Activated CD8-positive, alpha-beta memory T cell treated with anti-CD3 and anti-CD28 coated beads for 24 hours (primary cell): ENCODE results near the gene MC1R.
A peak's percentile ranks its signal among the peaks of the same experiment; 100 is the strongest.
"Not testable (repeated sequence)": the region's sequence is repeated elsewhere in the genome, so short reads cannot be mapped to it uniquely, and the experiment has no call there.

Experiments used
- DNase-seq: peaks from one replicate; pipeline ENCODE4 v3.0.0-alpha.2; 2020

Gene MC1R

DNA sequence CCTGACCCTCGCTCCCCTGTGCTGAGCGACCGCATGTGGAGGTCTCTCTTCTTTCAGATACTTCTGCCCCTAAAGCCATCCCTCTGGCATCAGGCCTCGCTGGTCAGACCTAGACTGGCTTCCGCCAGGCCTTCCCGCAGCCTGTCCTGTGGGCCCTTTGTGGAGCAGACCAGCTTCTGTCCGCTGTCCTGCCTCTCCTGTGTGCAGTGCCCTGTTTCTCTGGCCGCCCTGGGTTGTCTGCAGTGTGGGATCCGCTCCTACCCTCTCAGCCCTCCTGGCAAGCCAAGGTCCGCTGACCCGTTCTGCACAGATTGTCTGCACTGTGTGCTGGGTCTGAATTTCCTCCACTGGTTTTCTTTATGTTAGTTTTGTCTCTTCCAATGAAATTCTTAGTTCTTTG, 21.5 kb upstream of the MC1R start:
- no peak for DNase-seq

DNA sequence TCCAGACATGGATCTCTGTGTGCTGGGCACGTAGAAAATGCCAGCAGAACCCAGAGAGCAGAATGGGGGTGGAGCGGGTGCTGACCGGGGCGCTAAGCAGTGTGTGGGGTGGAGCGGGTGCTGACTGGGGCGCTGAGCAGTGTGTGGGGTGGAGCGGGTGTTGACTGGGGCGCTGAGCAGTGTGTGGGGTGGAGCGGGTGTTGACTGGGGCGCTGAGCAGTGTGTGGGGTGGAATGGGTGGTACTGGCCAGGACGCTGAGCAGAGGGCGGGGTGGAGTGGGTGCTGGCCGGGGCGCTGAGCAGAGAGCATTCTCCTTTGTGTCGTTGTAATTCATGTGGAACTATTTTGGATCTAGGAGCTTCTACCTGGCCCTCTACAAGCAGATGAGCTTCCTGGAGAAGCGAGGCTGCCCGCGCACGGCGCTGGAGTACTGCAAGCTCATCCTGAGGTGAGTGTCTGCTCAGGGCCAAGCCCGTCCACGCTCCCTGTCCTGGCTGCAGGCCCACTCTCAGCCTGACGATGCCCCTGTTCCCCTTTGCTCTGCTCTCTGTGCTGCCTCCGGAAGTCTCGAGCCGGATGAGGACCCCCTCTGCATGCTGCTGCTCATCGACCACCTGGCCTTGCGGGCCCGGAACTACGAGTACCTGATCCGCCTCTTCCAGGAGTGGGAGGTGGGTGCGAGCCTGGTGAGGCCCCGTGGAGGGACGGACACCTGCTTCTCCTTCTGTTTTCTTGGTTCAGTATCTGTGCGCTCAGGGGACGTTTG, 20.3 kb upstream of the MC1R start:
- no peak for DNase-seq

DNA sequence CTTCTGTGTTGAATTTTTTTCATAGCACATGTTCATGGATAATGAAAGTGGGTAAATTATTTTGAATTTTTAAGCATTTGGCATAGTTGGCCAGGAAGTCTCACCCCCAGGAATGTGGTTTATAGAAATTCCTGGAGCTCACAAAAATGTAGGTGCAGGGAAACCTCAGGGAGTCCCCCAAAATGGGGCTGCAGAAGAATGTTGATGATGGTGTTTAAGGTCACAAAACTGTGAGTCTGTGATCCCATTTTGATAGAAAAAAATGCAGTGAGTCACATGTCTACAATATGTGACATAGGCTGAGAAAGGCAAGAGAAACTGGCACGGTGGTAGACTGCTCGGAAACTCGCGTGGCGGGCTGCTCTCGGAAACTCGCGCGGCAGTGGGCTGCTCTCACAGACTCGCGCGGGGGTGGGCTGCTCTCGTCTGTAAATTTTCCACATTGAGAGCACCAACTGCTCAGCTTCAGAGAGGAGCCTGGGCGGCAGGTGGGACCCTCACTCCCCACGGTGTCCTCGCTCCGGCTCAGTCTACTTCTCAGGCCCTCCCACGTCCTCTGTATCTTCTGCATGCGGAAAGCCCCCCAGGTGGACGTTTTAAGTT, 18.7 kb upstream of the MC1R start:
- no peak for DNase-seq

DNA sequence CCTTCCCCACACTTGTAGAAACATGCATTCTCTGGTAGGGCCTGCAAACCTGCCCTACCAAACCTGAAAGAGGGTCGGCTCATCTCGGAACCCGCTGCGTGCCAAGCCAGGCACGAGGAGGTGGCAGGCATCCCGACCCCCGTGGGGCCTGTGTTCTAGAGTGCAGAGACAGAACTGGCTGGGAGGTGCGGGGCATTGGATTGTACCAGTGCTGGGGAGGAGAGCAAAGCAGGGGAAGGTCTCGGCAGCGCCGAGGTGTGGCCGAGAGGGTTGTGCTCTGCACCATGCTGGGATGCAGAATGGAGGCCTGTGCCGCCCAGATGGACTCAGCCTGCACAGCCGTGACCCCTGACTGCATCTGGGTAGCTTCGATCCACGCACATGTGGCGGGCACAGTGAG, 17.8 kb upstream of the MC1R start:
- DNase-seq = no peak

DNA sequence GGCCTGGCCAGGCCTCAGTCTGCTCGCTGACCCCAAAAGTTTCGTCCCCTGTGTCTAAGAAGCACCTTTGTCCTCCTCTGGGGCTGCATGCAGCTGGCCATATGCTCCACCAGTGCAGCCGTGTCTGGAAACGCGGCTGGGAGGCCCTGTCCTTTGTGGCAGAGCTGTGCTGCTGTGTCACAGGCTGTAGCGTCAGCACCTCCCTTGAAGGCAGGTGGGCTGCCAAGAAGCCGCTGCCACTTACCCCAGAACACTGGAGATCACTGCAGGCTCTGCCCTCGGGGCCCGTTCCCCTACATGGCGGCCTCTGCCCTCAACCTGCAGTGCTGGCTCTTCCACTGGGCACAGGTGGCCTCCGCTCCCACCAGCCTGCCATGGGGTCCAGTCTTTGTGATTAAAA, 15.7 kb upstream of the MC1R start:
- no peak for DNase-seq

DNA sequence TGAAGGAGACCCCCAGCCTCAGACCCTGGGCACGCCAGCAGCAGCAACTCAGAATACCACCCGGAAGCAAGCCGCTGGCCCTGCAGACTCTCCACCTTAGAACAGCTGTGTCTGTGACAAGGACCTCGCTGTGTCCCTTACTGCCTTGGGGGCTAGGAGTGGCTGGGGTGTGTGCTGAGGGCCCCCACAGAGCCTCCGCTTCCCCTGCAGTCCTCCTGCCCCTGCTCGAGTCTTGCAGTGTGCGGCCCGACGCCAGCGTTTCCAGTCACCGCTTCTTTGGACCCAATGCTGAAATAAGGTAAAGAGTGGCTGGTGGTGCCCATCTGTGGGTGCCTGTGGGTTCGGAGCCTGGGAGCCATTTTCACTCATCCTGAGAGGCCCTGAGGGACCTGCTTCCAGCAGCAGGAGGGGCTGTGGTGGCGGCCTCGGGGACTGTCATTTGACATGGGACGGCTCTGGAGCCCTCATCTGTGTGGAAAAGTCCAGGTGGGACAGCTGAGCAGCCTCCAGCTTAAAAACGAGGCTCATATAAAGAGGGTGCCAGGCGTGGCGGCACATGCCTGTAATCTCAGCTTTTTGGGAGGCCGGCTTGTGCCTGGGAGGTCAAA, 14.7 kb upstream of the MC1R start:
- DNase-seq = no peak

DNA sequence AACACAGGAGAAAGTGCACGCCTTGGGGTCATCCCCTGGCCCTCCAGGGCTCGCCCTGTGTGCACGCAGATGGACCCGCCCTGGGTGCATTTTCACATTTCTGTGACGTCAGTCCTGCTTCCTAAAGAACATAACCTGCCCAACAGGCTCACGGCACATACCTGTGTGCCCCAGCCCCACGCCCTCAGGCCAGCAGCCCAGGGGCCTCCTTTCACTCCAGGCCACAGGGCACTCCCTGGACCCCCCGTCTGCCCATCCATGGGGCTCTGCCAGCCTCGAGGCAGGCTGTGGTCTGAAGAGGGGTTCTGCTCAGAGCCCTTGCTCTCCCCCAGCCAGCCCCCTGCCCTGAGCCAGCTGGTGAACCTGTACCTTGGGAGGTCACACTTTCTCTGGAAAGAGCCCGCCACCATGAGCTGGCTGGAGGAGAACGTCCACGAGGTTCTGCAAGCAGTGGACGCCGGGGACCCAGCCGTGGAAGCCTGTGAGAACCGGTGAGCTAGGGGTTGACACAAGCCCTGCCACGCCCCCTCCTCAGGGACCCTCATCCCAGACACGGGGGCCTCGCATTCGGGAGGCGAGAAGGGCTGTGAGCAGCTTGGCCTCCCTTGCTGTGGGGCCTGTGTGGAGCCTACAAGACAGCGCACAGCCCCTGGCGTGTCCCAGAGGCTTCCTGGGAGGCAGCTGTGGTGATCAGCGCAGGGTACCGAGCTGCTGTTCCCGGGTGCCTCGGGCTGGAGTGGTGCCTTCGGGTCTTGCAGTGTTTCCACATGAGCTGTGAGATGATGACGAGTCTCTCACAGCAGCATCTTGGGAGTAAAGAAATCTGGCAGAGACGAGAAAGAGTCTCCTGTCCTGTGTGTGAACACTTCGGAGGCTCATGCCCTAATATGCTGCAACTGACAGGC, 13.8 kb upstream of the MC1R start:
- no peak for DNase-seq

DNA sequence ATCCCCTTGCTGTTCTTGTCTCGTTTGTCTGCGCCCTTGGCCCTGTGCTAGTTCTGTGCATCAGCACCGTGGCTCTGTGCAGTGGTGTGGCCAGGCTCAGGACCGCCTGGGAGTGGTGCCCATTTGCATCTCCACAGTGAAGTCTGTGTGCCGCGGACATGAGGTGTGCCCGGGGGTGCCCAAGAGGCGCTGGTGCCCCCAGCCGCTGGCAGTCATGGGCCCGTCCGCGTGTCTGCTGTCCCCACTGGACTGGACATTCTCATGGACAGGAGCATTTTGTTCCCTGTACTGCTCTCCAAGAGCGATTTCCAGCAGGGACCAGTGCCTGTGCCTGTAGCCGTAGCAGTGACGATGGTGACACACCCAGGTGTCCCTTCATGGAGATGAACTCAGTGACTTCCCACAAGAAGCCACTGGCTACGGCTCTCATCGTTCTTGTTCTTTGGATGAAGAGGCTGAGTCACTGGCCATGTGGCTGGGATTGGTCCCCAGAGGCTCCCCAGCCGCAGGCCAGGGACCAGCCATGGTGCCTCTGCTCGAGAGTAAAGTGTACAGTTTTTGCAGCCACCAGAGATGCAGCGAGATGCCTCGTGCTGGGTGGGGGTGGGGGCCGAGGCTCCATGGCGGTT, 13.0 kb upstream of the MC1R start:
- no peak for DNase-seq

DNA sequence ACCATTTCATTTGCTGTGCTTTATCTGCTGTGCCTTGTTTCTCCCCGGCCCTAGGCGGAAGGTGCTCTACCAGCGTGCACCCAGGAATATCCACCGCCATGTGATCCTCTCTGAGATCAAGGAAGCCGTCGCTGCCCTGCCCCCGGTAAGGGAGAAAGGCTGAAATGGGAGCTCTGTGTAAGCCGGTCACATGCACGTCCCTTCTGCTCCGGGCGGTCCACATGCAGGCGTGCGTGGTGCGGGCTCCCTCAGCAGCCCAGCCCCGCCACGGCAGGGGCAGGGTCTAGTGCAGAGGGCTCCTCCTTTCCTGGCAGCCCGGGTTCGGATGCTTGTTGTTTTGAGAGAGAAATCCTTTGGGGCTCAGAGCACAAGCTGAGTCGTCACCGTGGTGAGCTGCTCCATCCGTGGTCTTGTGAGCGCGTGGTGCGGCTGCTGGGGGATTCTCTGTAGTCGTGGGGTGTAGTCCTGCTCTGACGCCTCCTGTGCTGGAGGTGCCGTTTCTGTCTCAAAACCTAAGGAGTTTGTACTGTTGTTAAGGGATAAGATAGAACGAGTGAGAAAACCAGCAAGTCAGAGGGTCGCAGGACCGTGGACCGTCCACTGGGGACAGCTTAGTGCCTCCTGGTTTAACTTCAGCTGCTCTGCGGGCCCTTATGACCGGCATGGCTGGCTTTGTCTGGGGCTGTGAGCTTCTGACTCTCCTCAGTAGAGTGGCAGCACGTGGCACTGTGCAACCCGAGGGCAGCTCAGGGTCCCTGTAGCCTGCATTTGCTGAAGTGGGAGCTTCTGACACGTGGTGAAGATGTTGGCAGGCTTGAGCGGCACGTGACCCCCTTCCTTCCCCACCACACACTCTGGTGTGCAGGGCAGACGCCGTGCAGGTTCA, 12.3 kb upstream of the MC1R start:
- DNase-seq = no peak

DNA sequence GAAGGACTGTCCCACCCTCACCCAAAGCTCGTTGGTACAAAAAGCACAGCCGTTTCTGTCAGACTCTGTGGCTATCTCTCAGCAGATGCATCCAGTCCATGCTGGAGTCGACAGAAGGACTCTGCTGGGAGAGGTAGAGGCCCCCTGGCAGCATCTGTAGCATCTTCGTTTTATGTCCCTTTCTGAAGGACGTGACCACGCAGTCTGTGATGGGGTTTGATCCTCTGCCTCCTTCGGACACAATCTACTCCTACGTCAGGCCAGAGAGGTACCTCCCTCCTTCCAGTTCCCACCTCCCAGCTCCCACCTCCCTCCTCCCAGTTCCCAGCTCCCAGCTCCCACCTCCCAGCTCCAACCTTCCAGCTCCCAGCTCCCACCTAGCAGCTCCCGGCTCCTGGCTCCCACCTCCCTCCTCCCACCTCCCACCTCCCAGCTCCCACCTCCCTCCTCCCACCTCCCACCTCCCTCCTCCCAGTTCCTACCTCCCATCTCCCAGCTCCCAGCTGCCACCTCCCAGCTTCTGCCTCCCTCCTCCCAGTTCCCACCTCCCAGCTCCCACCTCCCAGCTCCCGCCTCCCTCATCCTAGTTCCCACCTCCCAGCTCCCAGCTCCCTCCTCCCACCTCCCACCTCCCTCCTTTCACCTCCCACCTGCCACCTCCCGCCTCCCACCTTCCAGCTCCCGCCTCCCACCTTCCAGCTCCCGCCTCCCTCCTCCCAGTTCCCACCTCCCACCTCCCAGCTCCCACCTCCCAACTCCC, 11.4 kb upstream of the MC1R start:
- DNase-seq = no peak

DNA sequence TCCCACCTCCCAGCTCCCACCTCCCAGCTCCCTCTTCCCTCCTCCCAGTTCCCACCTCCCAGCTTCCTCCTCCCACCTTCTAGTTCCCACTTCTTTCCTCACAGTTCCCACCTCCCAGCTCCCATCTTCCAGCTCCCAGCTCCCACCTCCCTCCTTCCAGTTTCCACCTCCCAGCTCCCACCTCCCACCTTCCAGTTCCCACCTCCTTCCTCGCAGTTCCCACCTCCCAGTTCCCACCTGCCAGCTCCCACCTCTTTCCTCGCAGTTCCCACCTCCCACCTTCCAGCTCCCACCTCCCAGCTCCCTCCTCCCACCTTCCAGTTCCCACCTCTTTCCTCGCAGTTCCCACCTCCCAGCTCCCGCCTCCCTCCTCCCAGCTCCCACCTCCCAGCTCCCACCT, 10.4 kb upstream of the MC1R start:
- DNase-seq = no peak

DNA sequence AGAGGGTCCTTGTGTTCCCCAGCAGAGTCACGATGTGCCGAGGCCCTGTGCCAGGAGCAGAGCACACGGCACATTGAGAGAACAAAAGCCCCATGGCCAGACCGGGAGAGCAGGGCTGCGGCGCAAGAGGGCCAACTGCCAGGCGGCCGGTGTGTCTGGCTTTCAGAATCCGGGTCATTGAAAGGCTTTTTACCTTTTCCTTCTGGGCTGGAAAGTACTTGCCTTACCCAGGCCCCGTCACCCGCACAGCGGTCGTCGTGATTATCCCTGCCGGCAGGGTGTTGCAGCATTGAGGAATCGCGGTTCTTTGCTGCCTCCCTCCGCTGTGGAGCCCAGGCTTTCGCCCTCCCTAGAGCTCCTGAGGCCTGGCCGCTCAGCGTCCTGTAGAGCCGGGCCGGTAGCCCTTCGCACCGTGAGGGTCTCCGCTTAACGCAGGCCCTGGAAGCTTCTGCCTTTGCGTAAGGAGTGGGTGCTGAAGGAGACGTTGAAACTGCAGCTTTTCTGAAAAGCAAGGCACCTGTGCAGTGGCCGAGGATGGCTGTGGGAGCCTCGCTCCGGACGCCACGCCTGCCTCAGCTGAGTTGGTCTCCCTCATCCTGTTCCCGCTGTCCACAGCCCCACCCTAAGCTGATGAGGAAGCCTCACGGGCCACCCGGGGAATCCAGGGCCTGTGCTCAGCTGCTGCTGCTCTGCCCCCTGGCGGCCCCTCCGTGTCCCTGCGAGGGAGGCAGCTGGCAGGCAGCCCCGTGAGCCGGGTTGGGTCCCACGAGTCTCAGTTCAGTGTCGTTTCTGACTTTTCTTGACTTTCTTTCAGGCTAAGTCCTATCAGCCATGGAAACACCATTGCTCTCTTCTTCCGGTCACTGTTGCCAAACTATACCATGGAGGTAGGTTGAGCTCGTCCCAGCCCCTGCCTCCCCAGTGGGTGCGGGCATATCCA, 8.6 kb upstream of the MC1R start:
- DNase-seq = peak; percentile 86

DNA sequence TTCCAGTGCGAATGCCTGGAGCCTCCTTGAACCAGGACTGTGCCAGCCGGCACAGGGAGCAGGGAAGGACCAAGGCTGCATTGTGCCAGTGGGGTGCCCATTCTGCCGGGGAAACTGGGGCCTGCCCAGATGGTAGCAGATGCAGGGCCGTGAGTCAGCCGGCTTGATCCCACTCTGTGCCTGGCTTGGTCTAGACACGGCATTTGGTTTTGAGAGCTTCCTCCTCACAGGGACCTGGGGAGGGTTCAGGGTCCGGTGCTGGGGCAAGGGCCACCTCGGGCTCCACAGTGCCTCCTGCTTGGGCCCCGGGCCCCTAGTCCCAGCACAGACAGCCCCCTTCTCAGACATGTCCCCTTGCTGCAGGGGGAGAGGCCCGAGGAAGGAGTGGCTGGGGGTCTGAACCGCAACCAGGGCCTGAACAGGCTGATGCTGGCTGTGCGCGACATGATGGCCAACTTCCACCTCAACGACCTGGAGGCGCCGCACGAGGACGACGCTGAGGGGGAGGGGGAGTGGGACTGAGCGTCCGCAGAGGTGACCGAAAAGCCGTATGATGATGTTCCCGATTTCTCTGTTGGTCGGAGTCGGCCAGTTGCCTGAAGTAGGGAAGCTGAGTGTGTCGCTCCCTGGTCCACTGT, 7.8 kb upstream of the MC1R start:
- DNase-seq = no peak

DNA sequence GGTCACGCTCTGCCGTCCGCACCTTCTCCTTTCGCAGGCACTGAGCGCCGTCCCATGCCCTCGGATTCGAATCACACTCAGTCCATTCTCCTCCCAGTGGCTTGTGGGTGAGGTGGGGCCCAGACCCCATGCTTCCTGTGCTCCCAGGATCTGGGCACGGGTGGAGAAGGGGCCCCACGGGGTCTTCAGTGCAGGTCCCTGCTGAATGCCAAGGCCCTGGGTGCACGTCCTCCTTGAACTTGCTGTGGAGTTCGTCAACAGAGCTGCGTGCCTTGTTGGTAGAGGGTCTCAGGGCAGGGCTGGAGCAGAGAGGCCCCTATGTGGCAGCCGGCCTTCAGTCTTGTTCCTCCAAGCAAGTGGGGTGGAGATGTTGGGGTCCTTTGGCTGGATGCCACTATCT, 7.3 kb upstream of the MC1R start:
- DNase-seq = no peak

DNA sequence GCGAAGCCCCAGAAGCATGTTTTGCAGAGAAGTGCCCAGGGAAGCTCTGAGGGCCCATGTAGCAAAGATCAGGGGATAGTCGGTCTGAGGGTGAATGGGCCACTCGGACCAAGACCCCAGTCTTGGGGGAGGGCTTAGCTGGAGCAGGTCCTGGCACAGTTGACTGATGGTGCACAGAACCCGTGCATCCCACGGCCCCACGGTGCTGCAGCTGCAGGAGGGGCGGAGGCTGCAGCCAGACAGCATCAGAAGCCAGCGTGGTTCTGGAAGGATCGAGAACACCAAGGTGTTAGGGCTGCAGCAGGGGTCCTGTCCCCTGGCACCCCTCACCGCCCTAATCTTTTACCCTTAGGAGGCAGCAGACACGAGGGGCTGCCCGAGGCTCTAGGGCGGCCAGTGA, 6.5 kb upstream of the MC1R start:
- no peak for DNase-seq

DNA sequence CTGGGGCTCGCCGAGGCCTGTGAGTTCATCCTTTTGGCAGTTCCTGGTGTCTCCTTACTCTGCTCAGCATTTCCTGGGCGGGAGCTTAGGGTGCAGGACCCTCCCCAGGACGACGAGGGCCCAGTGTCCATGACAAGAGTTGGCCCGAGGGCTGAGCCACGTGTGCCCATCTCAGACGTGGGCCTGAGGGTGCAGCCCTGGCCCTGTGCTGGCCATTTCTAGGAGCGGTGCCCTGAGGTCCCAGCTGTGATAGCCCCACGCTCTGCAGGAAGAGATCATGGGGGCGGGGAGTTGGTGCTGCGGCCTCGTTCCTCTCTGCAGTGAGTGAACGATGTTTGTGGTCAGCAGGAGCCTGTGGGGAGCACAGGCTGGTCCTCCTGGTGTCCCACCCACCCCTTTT, 6.0 kb upstream of the MC1R start:
- no peak for DNase-seq

DNA sequence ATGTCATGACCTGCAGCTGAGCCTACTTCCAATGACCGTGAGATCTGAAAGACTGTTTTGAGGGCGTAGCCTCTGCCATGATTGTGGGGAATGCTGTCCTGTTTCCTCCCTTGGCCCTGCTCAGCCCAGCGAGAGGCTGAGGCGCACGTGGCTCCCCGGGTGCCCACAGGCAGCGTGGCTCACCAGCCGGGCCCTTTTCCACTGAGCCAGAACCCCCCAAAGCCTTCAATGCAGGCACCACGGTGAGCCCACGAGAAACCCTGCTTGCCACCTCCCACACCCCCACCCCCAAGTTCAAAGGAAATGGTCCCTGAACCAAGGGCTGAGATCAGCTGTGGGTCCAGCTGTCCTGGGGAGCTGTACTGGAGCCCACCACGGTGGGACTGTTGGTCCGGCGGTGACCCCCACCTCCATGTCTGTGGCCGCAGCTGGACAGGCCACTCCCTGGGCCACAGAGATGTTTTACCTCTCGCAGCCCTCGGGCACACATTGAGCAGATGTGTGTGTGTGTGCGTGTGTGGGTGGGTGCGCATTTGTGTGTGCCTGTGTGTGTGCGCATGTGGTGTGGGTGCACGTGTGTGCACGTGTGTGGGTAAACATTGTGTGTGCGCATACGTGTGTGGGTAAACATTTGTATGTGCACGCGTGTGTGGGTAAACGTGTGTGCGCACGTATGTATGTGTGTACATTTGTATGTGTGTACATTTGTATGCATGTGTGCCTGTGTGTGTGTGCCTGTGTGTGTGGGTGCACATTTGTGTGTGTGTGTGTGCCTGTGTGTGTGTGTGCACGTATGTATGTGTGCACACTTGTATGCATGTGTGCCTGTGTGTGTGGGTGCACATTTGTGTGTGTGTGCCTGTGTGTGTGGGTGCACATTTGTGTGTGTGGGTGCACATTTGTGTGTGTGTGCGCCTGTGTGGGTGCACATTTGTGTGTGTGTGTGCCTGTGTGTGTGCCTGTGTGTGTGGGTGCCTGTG, 5.0 kb upstream of the MC1R start:
- DNase-seq = no peak

DNA sequence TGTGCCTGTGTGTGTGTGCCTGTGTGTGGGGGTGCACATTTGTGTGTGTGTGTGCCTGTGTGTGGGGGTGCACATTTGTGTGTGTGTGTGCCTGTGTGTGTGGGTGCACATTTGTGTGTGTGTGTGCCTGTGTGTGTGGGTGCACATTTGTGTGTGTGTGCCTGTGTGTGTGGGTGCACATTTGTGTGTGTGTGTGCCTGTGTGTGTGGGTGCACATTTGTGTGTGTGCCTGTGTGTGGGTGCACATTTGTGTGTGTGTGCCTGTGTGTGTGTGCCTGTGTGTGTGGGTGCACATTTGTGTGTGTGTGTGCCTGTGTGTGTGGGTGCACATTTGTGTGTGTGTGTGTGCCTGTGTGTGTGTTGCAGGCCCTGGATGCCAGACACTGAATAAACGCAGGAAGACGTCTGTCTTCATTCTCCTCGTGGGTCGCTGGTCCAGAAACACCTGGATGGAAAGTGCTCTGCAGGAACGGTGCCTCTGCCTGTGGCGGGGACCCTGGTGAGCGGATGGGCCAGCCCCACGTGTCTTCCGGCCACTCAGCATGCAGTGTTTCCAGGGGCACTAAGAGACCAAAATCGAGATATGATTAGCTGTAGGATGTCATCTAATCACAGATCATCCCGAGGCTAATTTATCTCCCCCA, 3.9 kb upstream of the MC1R start:
- not testable (repeated sequence) for DNase-seq
